HFFc6 (cell line): ENCODE measurements around the gene C6orf58. TPM values are rescaled to one million over a fixed set of nuclear protein-coding genes. Genes with fewer than 3 reads are reported as not detected.

Experiments used
- DNase-seq: peaks from one replicate; pipeline ENCODE4 v3.0.0-alpha.2; 2018
- H3K27ac Mint-ChIP-seq: 2 replicates; pipeline ENCODE4 v1.8.0; 2020; ENCODE audit warnings: mild to moderate bottlenecking, mixed read lengths
- H3K27me3 Mint-ChIP-seq: 2 replicates; pipeline ENCODE4 v1.8.0; 2021; ENCODE audit warnings: mild to moderate bottlenecking, moderate library complexity, mixed read lengths; ENCODE audit not compliant: insufficient read depth
- H3K36me3 Mint-ChIP-seq: 2 replicates; pipeline ENCODE4 v1.8.0; 2021; ENCODE audit warnings: low read depth, mixed read lengths
- H3K4me1 Mint-ChIP-seq: 2 replicates; pipeline ENCODE4 v1.8.0; 2020; ENCODE audit warnings: low read depth, mixed read lengths
- H3K4me3 Mint-ChIP-seq: 2 replicates; pipeline ENCODE4 v1.8.0; 2020; ENCODE audit warnings: mild to moderate bottlenecking, moderate library complexity, mixed read lengths
- H3K9me3 Mint-ChIP-seq: 2 replicates; pipeline ENCODE4 v1.8.0; 2020; ENCODE audit warnings: mild to moderate bottlenecking, mixed read lengths
- CTCF ChIP-seq: fragments of 200-600 bp; sonication (generic); IDR thresholded peaks from 2 replicates; pipeline ENCODE4 v1.5.0; 2021; ENCODE audit warnings: antibody characterized with exemption, mild to moderate bottlenecking
- total RNA-seq, 6 experiments: library from RNA; stranded (reverse); fragmentation: NEBNext Ultra II Directional; extraction: Animal tissue kit (Norgen Biotek cat#: 25700); gene quantifications; 2 replicates in 1 of 6; 3 replicates in 5 of 6; pipeline ENCODE4 v1.2.3, GENCODE V29; 2021

Gene C6orf58
- total RNA-seq, 6 experiments from 2014 or later, result 0.27 TPM; not detected in 5

DNA sequence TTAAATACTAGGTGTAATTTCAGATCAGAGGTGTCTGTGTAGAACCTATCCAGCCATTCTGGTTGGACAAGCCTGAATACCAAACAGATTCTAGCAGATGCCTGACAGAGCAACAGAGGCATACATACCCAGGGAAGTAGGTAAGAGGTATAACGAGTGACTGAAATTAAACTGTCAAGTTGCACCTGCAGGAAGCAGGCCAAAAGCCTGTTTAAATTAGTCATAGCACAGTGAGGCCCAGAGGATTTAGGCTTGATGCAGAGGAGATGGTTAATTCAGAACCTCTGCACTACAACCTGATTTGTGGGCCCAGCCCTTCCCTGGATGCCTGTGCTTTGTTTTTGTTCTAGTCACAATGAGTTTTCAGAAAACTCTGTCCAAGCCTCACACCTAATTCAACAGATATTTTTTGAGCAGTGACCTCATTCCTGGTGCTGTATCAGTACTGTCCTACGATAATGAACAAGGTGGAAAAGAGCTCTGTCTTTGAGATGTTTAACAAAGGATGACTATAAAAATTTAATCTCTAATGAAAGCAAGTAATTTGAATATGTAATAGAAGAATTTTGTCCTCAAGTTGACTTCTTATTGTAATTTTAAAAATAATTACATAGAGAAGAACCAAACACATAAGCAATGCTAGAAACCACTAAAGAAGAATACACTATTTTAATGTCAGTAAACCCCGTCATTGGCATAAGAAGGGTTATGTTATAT is 31.7 kb downstream of the C6orf58 start:
- Mint-ChIP-seq H3K4me3 (no peak overlapping the region), H3K27me3 (peaks cover 8% of the 10 kb centered on the region; the same call in 1 of the 2 replicates), H3K9me3 (no peaks in the 10 kb centered on the region), H3K36me3 (no peaks in the 10 kb centered on the region), H3K4me1 (no peaks in the 10 kb centered on the region), H3K27ac (no peak overlapping the region)
- no peak for DNase-seq
- no peak for TF ChIP-seq CTCF

DNA sequence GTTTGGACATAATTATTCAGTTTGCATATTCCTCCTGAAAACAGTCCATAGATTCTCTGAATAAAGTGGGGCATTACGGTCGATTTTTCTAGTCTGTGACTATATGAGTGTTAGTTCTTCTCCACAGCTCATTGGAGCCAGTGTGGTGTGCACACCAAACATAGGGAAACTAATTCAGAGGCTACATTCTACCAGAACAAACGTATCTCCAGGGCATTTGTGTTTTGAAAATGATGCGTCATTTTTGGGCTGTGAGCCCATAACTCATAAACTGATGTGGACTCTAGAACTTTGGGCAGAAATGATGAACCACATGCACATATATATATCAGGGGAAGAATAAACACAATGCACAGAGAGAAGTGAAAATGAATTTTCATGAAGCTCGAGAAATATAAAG is 41.8 kb downstream of the C6orf58 start:
- Mint-ChIP-seq H3K27ac (no peak overlapping the region), H3K27me3 (peaks cover 1% of the 10 kb centered on the region), H3K4me1 (peaks cover 7% of the 10 kb centered on the region; the same call in 1 of the 2 replicates), H3K9me3 (no peaks in the 10 kb centered on the region), H3K4me3 (no peak overlapping the region), H3K36me3 (no peaks in the 10 kb centered on the region)
- DNase-seq, result peak; percentile 32
- no peak for TF ChIP-seq CTCF

GRCh38 chr6:127630800-127631199 is 53.8 kb downstream of the C6orf58 start:
- Mint-ChIP-seq H3K27ac (no peak overlapping the region), H3K4me1 (peaks cover 8% of the 10 kb centered on the region), H3K36me3 (no peaks in the 10 kb centered on the region), H3K4me3 (no peak overlapping the region), H3K9me3 (no peaks in the 10 kb centered on the region), H3K27me3 (peaks cover 1% of the 10 kb centered on the region; the same call in 1 of the 2 replicates)
- no peak for TF ChIP-seq CTCF
- DNase-seq, result peak; percentile 3

DNA sequence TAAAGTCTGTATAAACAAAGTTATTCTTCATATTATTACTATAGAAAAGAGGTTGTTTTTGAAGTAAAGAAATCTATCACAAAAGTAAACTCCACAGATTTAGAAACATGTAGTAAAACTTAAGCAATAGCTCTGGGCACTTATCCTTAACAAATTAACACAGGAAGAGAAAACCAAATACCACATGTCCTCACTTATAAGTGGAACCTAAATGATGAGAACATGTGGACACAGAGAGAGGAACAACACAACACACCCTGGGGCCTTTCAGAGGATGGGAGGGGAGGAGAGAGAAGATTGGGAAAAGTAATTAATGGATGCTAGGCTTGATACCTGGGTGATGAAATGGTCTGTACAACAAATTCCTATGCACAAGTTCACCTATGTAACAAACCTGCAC is 57.2 kb downstream of the C6orf58 start:
- H3K9me3 Mint-ChIP-seq, result no peaks in the 10 kb centered on the region
- no peak overlapping the region for H3K27ac Mint-ChIP-seq
- H3K36me3 Mint-ChIP-seq, result no peaks in the 10 kb centered on the region
- peaks cover 1% of the 10 kb centered on the region; the same call in 1 of the 2 replicates for H3K27me3 Mint-ChIP-seq
- H3K4me3 Mint-ChIP-seq, result no peak overlapping the region
- peaks cover 8% of the 10 kb centered on the region for H3K4me1 Mint-ChIP-seq
- no peak for DNase-seq
- TF ChIP-seq CTCF, result no peak

- Mint-ChIP-seq H3K9me3 (no peaks in the 10 kb centered on the region), H3K36me3 (no peaks in the 10 kb centered on the region), H3K27me3 (peaks cover 1% of the 10 kb centered on the region; the same call in 1 of the 2 replicates), H3K4me1 (peaks cover 8% of the 10 kb centered on the region), H3K4me3 (no peak overlapping the region), H3K27ac (no peak overlapping the region)
- DNase-seq, result no peak
- no peak for TF ChIP-seq CTCF
Measured at GRCh38 chr6:127635091-127635490, 58.1 kb downstream of the C6orf58 start.
